Measurements from ENCODE around the gene CARM1. TPM values are rescaled to one million over a fixed set of nuclear protein-coding genes. Genes with fewer than 3 reads are reported as not detected.
"Not testable (repeated sequence)": the region's sequence is repeated elsewhere in the genome, so short reads cannot be mapped to it uniquely, and the experiment has no call there.

CARM1 gene
- total and polyA plus RNA-seq, 2 experiments from 2014 or later: 43.3 to 118 TPM

- TF ChIP-seq, protein P1, sequence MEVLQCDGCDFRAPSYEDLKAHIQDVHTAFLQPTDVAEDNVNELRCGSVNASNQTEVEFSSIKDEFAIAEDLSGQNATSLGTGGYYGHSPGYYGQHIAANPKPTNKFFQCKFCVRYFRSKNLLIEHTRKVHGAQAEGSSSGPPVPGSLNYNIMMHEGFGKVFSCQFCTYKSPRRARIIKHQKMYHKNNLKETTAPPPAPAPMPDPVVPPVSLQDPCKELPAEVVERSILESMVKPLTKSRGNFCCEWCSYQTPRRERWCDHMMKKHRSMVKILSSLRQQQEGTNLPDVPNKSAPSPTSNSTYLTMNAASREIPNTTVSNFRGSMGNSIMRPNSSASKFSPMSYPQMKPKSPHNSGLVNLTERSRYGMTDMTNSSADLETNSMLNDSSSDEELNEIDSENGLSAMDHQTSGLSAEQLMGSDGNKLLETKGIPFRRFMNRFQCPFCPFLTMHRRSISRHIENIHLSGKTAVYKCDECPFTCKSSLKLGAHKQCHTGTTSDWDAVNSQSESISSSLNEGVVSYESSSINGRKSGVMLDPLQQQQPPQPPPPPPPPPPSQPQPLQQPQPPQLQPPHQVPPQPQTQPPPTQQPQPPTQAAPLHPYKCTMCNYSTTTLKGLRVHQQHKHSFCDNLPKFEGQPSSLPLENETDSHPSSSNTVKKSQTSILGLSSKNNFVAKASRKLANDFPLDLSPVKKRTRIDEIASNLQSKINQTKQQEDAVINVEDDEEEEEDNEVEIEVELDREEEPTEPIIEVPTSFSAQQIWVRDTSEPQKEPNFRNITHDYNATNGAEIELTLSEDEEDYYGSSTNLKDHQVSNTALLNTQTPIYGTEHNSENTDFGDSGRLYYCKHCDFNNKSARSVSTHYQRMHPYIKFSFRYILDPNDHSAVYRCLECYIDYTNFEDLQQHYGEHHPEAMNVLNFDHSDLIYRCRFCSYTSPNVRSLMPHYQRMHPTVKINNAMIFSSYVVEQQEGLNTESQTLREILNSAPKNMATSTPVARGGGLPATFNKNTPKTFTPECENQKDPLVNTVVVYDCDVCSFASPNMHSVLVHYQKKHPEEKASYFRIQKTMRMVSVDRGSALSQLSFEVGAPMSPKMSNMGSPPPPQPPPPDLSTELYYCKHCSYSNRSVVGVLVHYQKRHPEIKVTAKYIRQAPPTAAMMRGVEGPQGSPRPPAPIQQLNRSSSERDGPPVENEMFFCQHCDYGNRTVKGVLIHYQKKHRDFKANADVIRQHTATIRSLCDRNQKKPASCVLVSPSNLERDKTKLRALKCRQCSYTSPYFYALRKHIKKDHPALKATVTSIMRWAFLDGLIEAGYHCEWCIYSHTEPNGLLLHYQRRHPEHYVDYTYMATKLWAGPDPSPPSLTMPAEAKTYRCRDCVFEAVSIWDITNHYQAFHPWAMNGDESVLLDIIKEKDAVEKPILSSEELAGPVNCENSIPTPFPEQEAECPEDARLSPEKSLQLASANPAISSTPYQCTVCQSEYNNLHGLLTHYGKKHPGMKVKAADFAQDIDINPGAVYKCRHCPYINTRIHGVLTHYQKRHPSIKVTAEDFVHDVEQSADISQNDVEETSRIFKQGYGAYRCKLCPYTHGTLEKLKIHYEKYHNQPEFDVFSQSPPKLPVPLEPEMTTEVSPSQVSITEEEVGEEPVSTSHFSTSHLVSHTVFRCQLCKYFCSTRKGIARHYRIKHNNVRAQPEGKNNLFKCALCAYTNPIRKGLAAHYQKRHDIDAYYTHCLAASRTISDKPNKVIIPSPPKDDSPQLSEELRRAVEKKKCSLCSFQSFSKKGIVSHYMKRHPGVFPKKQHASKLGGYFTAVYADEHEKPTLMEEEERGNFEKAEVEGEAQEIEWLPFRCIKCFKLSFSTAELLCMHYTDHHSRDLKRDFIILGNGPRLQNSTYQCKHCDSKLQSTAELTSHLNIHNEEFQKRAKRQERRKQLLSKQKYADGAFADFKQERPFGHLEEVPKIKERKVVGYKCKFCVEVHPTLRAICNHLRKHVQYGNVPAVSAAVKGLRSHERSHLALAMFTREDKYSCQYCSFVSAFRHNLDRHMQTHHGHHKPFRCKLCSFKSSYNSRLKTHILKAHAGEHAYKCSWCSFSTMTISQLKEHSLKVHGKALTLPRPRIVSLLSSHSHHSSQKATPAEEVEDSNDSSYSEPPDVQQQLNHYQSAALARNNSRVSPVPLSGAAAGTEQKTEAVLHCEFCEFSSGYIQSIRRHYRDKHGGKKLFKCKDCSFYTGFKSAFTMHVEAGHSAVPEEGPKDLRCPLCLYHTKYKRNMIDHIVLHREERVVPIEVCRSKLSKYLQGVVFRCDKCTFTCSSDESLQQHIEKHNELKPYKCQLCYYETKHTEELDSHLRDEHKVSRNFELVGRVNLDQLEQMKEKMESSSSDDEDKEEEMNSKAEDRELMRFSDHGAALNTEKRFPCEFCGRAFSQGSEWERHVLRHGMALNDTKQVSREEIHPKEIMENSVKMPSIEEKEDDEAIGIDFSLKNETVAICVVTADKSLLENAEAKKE (CRISPR knock-in tag; IDR thresholded peaks at IDR 0.05): no peak
Measured at GRCh38 chr19:10836479-10837330, 34.6 kb upstream of the CARM1 start (continued).

GRCh38 chr19:10837649-10838048, 33.7 kb upstream of the CARM1 start:
- H3K27ac ChIP-seq (ENCODE audit: low read depth); H3K4me3 Mint-ChIP-seq; DNase-seq (ENCODE audit: low spot score): not testable (repeated sequence)

DNA sequence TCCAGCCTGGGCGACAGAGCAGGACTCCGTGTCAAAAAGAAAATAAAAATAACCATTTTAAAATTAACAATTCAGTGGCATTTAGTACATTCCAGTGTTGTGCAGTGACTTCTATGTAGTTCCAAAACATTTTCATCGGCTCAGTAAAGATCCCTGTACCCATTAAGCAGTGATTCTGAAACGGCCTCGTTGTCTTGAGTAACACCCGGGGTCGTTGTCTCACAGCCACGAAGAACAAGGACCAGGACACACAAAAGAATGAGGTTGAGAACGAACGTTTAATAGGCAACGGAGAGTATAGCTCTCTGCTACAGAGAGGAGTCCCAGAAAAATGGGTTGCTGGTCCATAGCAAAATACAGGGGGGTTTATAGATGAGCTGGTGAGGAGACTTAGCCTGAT, 33.0 kb upstream of the CARM1 start:
- peaks cover 22% of the 10 kb centered on the region; the same call in 2 of the 3 replicates for H3K36me3 Mint-ChIP-seq (ENCODE audit: low read depth)
- TF ChIP-seq, protein P1 (CRISPR knock-in tag; IDR thresholded peaks at IDR 0.05): no peak
- no peak for TF ChIP-seq STAT1 (IDR thresholded peaks at IDR 0.05; ENCODE audit: unreplicated experiment)

More at GRCh38 chr19:10837649-10838048, 33.7 kb upstream of the CARM1 start:
- H3K9me3 Mint-ChIP-seq: peaks cover 42% of the 10 kb centered on the region
- H3K4me1 Mint-ChIP-seq; H3K9me2 ChIP-seq (ENCODE audit: insufficient read depth); H3K27me3 ChIP-seq (ENCODE audit: insufficient read depth); H2AFZ ChIP-seq; H3K4me1 ChIP-seq (ENCODE audit: insufficient read depth); H4K20me1 ChIP-seq (replicated peaks; ENCODE audit: insufficient read depth); H3K4me2 ChIP-seq; H3K36me3 ChIP-seq (ENCODE audit: insufficient read depth); H3K27ac Mint-ChIP-seq; H3F3A ChIP-seq (replicated peaks; ENCODE audit: low read depth); H3K4me3 ChIP-seq; ATAC-seq; H3K79me2 ChIP-seq (replicated peaks; ENCODE audit: insufficient read depth): not testable (repeated sequence)
- peaks cover 28% of the 10 kb centered on the region; the same call in 2 of the 3 replicates for H3K36me3 Mint-ChIP-seq (ENCODE audit: low read depth)
- peaks cover 20% of the 10 kb centered on the region for H3K27me3 Mint-ChIP-seq (ENCODE audit: insufficient read depth, low read depth, poor library complexity)

More for the DNA sequence above, 33.0 kb upstream of the CARM1 start:
- Histone ChIP-seq H4K20me1 (replicated peaks; ENCODE audit: insufficient read depth) (0 out of 2 replicates have a peak, but pooled peaks cover 3% of the 10 kb centered on the region), H3K36me3 (ENCODE audit: insufficient read depth) (0 out of 2 replicates have a peak, but pooled peaks cover under 1% of the 10 kb centered on the region), H3K4me3 (no peak overlapping the region), H3F3A (replicated peaks; ENCODE audit: low read depth) (peaks cover 6% of the 10 kb centered on the region; the same call in 1 of the 2 replicates), H3K27me3 (ENCODE audit: insufficient read depth) (peaks cover 6% of the 10 kb centered on the region), H3K79me2 (replicated peaks; ENCODE audit: insufficient read depth) (no peaks in the 10 kb centered on the region), H3K4me1 (ENCODE audit: insufficient read depth) (no peaks in the 10 kb centered on the region), H3K9me2 (ENCODE audit: insufficient read depth) (peaks cover 6% of the 10 kb centered on the region), H3K4me2 (no peak overlapping the region), H3K27ac (ENCODE audit: low read depth) (no peak overlapping the region), H2AFZ (no peak overlapping the region)
- Mint-ChIP-seq H3K4me1 (no peaks in the 10 kb centered on the region), H3K27ac (no peak overlapping the region), H3K4me3 (no peak overlapping the region), H3K27me3 (ENCODE audit: insufficient read depth, low read depth, poor library complexity) (peaks cover 20% of the 10 kb centered on the region), H3K9me3 (peaks cover 48% of the 10 kb centered on the region)
- DNase-seq (ENCODE audit: low spot score) (no peak), ATAC-seq (no peak)
